GM19025 (cell line): ENCODE measurements around the gene MTHFD1L.

Experiments used
- ATAC-seq: cut with Tn5 transposase; IDR thresholded peaks from one replicate; pipeline ENCODE4 v1.9.1; 2021; ENCODE audit warnings: mild to moderate bottlenecking, low read depth, moderate library complexity; ENCODE audit not compliant: unreplicated experiment

MTHFD1L gene

DNA sequence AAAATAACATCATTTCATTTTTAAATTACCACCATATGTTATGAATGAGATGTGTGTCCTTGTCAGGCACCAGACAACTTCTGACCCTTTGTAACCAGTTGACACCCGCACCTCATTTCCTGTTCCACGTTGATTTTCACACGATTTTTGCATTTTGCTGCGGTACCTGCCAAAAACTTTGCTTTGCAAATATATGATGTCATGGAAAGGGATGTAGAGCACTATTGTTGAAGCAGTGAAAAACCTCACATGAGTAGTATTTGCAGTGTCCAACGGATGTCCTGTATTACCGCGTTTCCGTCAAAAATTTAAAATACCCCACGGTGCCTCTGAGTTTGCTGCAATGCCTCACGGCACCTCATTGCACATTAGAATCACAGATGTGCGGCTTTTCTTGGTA lies 115.6 kb downstream of the MTHFD1L start:
- ATAC-seq, result peak; percentile 77

DNA sequence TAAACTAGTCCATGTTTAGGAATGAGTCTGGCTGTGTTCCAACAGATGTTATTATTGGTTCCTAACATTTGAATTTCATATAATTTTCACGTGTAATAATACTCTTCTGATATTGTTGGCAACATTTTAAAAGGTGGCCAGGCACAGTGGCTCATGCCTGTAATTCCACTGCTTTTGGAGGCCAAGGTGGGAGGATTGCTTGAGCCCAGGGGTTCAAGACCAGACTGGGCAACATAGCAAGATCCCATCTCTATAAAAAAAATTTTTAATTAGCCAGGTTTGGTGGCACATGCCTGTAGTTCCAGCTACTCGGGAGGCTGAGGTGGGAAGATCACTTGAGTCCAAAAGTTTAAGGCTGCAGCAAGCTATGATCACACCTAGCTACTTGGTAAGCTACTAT lies 116.2 kb downstream of the MTHFD1L start:
- no peak for ATAC-seq

DNA sequence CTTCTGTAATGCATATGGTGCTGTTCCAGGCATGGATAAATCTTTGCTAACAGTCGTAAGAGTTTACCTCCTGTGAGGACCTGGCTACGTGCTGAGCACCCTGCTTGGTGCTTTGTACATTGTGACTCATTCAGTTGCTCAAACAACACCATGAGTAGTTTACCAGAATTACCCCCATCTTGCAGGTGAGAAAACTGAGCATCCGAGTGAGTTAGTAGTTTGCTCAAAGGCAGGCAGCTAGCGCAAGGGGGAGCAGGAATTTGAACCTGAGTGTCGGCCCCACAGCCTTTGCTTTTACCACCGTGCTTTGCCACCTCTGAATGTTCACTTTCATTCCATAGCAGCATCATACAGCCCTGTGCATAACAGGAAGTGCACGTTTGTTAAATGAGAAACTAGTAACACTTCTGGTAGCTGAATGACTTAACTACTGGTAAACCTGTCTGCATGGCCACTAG lies 121.9 kb downstream of the MTHFD1L start:
- peak; percentile 97 for ATAC-seq

DNA sequence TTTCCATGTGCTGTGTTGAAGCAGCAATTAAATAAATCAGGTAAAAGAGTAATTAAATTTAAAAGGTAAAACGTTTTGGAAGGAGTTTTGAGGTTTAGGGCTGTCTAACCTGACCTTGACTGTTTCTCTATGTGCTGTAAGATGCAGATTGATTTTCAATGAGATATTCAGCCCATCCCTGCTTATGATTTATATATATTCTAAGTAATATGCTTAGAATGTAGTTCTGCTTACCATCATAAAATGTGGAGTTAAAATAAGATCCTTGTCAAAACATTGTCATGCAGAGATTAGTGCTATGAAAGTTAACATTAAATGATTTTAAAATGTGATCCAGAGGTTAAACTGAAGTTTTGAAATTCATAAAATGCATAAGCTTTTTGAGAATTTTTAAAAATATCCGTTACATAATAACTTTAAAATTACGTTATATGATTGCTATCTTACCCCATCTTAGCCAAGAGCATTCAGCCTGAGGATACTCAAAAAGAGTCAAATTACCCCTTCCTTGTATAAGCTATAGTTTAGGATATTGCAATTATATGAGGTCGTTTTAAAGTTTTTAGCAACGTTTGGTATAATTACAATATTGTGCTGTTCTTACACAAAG lies 122.5 kb downstream of the MTHFD1L start:
- no peak for ATAC-seq

DNA sequence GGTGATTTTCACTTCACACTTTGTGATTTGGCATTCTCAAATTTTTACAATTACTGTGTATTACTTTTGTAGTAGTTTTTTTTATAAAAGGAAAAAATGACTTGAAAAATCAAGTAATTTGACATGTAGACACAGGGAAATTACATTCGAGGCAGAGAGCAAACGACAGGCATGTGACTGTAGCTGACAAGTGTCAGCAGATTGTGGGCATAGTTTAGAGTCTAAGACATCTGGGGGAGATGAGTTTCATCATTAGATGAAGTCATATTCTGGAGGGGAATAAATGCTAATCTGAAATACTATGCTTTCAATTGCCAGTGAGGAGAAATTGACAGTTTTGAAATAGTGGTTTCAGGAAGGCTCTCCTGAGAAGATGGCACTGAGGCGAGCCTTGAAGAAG lies 126.0 kb downstream of the MTHFD1L start:
- no peak for ATAC-seq

DNA sequence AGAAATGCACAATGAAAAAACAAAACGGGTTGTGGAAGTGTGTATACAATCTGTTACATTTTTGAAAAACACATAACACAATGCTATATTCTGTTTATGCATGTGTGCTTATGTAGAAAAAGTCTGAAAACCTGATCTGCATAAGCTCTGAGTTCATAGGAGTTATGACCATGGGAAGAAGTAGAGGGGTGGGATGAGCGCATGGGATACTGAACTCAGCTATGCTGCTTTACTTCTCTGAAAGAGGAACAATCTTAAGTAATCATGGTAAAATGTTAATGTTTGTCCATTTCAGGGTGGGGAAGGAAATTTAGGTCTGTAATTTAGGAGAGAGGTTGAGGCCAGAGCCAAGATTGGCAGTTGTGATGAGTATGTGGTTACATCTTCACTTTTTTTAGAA lies 126.8 kb downstream of the MTHFD1L start:
- no peak for ATAC-seq

DNA sequence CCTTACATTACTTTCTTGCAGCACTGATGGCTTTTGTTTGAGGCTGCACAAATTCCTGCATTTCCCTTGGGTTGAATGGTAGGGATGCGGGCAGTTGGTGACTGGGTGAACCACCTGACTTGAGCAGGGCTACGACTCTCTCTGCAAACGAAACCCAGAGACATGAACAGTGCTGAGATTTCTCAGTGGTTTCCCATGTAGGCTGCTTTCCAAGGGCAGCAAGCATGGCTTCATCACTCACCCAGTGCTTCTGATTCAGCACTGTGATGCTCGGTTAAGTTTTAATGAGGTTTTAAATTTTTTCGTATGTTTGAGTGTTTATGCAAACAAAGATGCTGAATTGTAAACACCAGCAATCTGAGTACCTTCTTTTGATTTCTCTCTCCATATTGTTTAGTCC lies 127.2 kb downstream of the MTHFD1L start:
- ATAC-seq, result no peak

DNA sequence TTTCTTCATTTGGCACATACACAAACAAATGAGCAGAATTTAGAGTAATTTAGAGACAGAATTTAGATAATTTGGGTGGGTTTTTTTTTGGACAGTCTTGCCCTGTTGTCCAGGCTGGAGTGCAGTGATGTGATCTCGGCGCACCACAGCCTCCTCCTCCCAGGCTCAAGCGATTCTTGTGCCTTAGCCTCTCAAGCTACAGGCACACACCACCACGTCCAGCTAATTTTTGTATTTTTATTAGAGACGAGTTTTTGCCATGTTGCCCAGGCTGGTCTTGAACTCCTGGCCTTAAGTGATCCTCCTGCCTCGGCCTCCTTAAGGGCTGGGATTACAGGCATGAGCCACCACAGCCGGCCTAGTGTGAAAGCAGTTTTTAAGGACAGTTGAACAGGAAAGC lies 127.8 kb downstream of the MTHFD1L start:
- ATAC-seq, result no peak

DNA sequence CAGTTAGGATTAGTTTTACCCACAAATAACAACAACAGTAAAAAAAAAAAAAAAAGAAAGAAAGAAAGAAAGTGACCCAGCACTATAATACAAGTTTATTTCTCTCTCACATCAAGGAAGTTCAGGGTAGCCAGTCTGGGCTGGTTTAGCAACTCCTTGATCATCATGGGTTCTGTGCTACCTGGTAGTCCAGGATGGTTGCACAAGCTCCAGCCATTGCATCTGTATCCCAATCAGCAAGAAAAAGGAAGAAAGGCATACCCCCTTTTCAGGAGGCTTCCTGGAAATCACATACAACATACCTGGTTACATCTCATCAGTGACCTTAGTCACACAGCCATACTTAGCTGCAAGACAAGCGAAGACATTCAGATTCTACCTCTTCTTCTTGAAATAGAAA lies 128.5 kb downstream of the MTHFD1L start:
- no peak for ATAC-seq

DNA sequence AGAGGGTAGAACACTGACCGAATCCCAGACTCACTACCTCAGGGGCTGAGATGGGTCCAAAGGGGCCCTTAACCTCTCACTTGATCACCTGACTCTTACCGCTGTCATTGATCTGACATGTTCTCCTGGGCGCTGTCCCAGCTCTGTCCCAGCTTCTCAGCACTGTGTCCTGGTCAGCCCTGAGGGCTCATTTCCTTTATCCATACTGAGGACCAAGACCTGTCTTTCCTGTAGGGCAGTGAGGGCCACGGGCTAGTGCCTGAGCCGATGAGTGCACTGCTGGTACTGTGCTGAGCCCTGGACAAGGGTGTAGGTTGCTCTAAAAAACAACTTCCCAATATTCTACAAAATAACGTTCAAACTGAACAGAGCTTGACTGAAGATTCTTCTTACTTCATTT lies 131.5 kb downstream of the MTHFD1L start:
- no peak for ATAC-seq

DNA sequence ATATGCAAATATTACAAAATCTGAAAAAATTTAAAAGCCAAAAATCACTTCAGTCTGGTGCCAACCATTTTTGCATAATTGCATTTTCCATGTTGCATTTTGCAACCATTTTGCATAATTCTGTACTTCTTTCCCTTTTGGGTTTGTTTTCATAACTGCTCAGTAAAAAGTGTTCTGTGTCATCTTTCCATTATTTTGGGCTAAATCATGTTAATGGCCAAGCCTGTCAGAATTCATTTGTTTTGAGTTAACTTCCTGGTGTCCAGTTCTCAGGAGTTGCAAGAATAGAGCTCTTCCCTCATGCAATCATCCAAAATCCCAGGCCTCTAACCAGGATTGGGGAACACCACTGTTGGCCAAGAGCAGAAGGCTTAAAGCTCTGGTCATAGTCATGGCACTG lies 133.6 kb downstream of the MTHFD1L start:
- no peak for ATAC-seq

DNA sequence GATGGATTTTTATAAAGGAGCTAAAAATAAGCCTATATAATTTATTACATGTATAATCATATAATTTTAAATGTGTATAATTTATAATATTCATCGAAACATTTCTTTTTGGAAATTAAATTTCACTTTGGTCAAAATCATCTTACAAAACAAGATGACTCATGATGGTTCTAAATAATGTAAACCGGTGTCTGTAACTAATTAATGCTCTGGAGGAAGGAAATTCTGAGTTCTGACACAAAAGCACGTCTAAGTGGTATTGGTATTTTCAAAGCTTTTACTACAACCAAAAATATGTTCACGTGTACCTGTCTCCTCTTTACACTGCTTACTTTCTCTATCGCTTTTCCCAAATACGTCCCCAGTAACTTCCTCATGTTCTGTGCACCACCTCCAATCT lies 134.1 kb downstream of the MTHFD1L start:
- no peak for ATAC-seq

DNA sequence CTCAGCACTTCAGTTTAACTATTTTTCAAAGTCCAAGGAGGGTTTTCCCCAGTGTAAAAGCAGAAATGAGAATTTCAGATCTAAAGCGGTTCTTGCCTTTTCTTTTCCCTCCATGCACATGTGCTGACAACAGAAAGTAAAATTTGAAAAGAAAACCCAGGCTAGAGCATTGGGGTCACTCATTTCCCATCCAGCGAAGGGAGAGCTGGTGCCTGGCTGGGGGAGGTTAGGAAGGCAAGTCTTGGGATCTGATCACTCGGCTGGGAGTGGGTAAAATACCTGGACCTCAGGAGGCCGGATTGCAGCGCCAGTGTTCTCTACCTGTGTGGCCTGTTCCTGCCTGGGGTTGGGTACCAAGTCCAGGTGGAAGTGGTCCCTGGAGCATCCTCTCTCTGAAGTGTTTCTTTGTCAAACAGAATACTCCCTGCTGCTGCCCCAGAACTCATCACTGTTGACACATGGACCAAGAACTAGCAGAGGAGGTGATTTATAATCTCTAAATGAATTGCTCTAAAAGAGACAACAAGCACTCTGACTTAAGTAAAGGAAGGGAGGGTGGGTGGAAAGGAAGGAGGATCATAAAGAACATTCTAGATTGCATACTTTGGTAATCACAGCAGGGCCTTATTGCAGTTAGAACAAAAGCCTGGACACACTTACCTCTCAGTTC lies 136.0 kb downstream of the MTHFD1L start:
- peak; percentile 79 for ATAC-seq

DNA sequence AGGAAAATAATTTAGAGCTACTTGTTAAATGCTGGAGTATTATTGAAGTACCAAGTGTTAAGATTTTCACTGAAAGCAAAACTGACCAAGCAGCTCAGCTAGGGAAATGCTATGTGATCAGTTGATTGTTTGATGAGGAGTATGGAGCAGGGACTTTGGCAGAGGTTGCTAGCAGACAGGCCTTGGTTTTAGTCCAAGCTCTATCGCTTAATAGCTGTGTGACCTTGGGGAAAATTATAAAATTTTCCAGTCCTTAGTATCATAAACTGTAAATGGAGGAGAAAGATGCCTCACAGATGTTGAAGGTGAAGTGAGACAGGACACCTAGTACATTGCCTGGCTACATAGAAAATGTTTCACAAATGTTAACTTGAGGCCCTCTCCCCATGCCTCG lies 136.6 kb downstream of the MTHFD1L start:
- no peak for ATAC-seq

DNA sequence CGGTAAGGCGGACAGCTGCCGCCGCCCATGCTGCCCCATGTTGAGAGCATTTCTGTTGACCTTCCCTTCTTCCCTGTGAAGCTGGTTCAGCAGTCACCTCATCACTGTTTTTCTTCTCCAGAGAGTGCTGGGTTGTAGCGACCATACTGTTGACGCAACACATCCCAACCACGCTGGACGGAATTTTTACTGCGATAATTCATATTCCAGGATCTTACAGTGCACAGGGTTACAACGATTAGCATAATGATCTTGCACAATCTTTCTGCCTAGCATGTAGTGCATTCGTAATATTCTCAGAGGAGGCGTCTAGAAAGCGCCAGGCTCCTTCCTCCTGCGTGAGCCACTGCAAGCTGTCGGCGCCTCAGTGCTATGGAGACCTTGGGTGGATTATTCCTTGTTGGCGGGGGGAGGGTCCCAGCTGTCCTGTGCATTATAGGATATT lies 137.0 kb downstream of the MTHFD1L start:
- no peak for ATAC-seq

DNA sequence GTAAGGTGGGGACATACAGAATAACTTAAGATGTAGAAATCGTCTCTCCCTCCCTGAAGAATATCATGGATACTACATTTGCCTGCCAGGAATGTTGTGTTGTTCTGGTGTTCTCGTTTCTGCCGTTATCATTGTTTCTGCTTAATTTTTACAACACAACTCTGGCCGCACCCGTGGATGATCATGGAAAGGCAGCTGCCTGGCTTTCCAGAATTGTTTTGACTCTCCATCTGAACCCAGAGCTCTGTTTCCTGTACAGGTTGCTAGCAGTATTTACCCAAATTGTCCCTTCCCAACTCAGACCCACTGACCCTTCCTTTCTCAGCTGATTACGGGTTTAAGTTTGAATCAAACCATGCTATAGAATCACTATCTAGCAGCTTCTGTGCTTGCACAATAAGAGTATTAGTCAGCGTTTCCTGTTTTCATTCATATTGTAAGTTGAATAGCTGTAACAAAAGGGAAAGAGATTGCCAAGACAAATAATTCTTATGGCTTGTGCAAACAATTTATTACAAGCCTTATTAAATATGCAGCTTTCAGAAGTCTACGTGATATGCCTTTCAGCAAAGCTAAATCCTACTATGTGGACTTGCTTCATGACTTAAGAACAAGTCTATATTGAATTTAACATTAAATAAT lies 139.0 kb downstream of the MTHFD1L start:
- no peak for ATAC-seq

DNA sequence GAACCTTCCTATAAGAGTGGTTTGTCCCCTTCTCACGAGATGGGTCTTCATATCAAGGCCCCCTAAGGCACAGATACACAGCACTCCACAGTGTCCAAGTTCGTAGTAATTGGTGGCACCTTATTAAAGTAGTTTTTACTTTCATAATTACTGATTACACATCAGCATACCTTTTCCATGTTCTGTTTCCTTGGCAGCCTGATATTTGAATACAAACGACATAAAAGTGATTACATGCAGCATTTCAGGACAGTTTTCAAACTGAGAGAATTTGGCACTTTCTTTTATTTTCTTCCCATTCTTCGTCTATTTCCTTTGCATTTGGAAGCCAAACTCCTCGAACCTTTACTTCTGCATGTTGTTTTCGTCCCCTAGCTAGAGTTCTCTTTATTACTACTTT lies 139.7 kb downstream of the MTHFD1L start:
- no peak for ATAC-seq

DNA sequence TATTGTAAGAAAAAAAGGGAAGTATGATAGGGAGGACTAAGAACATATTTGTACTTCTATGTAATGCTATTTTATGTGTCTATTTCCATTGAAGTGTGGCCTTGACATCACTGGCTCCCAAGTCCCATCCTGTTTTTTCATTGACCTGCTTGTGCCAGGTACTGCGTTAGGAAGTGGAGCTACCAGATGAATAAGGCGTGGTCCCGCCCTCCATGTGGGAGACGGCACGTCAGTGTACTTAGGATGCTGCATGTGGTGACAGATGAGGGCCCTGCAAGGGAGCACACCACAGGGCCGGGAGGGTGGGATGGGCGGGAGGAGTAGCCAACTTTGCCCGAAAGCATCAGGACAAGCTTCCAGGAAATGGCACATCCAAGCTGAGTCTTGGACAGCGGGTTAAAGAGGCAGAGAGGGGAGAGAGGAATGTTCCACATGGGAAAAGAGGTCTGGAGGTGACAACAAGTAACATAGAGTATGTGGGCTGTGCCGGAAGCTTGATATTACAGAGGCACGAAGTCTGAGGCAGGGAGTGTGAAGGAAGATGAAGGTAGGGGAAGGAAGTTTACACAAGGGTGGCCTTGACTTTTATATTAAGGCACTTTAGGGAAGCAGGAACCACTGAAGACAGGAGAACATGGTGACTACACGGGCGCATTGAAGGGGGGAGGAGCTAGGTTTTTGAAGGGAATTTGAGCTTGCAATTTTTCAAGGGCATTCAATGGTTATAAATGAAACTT lies 140.6 kb downstream of the MTHFD1L start:
- ATAC-seq, result no peak

DNA sequence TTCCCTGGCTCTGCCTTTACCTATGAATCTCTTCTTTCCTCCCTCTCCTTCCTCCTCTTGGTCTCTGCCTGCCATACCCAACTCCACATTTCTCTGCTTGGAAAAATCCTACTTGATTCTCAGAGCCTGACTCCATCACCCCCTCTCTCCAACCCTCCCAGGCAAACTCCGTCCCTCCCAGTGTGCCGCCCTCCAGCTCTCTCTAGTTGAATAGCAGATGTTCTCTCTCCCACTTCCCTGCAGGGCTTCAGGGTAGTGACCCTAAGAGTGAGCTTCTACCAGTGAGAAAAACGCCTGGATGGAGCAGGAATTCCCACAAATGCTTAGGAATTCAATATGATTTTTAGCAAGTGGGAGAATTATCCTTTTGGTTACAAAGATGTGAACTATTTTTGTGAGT lies 141.6 kb downstream of the MTHFD1L start:
- no peak for ATAC-seq

DNA sequence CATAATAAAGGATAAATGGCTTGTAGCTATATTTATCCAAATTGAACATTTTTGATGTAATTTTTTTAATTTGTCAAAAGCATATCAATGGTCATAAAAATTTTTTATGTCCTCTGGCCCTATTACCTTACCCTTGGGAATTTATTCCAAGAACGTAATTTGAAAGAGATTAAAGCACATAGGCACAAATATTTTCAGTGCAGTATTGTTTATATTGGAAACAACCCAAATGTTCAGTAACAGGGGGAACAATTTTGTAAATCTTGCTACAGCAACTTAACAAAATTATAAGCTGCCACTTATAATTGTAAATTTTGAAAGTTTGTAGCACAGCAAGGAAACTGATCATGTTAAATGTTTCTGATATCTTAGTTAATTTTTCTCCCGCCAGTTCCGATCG lies 142.4 kb downstream of the MTHFD1L start:
- no peak for ATAC-seq

DNA sequence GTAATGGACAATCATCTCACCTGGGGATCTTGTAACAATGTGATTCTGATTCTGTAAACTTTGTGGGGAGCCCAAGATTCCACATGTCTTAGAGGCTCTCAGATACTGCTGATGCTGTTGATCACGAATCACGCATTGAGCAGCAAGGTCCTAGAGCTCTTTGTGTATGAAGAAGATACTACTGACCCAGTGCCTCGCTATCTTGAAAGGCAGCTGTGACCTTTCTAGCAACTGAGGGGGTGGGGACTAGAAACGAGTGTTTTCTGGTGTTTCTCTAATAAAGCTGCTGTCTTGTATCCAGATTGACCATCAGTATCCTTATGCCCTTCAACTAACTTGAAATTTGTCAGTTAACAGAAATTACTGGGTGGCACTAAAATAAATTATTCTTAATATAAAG lies 142.9 kb downstream of the MTHFD1L start:
- no peak for ATAC-seq
